SJSA1 (cell line): Measurements from ENCODE around the gene CRYGN. TPM values are rescaled to one million over a fixed set of nuclear protein-coding genes. Genes with fewer than 3 reads are reported as not detected.

ENCODE experiments used
- total RNA-seq: library from RNA; depleted of rRNA; stranded (reverse); fragments of >200 nt; shearing (Covaris generic); gene quantifications from 2 replicates; pipeline ENCODE4 v1.2.3, GENCODE V29; 2014; rRNA removed

CRYGN gene
- total RNA-seq, 1 experiment from 2014 or later = not detected

Other genes with a start within 250 kb of the CRYGN start
- gene H2BK1, start 229.7 kb downstream of the CRYGN start, total RNA-seq = not detected in 2 replicates
- gene ABCF2, start 212.9 kb downstream of the CRYGN start, total RNA-seq = 52.0 and 72.6 TPM in 2 replicates
- gene CHPF2, start 207.7 kb downstream of the CRYGN start, total RNA-seq = 50.1 and 68.1 TPM in 2 replicates
- 20.9 and 22.6 TPM in 2 replicates for gene SMARCD3, start 191.4 kb downstream of the CRYGN start, total RNA-seq
- gene NUB1, start 98.3 kb downstream of the CRYGN start, total RNA-seq = 50.6 and 50.7 TPM in 2 replicates
- 0.39 and 0.72 TPM in 2 replicates for gene WDR86, start 30.1 kb downstream of the CRYGN start, total RNA-seq
- gene RHEB, start 79.8 kb upstream of the CRYGN start, total RNA-seq = 203 and 290 TPM in 2 replicates